ENCODE data around the gene TIGD1. TPM values are rescaled to one million over a fixed set of nuclear protein-coding genes. Genes with fewer than 3 reads are reported as not detected.

The TIGD1 gene
- polyA plus RNA-seq, 1 donor (not counting 4 experiments of a cell fraction or from before 2014, with no cell fraction given) = 2.3 TPM

DNA sequence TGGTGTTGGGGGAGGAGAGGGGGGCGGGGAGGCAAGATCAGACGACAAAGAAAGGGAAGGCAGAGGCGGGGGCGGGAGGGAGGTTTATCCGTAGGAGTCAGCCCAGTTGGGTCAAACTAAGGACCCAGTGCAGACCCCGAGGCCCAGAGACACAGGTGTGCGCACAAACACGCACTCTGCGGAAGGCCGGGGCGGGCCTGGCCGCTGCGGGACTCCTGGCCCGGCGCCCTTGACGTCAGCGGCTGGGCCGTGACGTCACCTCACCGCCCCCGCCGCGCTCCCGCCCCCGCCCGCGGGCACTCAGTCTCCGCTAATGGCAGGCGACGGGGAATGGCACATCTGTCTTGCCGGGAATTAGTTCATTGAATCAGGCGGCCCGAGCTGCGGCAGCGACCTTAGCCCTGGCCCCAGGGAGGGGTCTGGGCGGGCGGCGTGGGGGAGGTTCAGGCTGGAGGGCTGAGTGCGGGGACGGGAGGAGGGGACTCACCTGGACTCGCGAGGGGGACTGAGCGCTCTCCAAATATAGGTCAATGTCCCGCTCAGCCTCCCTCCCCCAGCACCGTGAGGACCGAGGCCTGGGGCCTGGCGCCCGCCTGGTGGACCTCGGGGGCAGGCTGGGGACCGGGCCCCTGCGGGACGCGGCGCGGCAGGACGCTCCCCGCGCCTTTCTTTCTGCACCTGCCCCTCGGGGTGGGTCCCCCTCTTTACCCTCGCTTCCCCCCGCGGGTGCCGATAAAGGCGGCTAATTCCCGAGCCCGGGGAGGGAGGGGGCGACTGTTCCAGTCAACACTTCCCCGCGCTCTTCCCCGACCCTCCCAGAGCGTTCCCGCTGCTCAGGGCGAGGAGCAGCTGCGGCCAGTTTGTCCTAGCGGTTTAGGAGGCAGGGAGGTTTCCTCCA is 47.2 kb downstream of the TIGD1 start:
- TF ChIP-seq, protein P1, sequence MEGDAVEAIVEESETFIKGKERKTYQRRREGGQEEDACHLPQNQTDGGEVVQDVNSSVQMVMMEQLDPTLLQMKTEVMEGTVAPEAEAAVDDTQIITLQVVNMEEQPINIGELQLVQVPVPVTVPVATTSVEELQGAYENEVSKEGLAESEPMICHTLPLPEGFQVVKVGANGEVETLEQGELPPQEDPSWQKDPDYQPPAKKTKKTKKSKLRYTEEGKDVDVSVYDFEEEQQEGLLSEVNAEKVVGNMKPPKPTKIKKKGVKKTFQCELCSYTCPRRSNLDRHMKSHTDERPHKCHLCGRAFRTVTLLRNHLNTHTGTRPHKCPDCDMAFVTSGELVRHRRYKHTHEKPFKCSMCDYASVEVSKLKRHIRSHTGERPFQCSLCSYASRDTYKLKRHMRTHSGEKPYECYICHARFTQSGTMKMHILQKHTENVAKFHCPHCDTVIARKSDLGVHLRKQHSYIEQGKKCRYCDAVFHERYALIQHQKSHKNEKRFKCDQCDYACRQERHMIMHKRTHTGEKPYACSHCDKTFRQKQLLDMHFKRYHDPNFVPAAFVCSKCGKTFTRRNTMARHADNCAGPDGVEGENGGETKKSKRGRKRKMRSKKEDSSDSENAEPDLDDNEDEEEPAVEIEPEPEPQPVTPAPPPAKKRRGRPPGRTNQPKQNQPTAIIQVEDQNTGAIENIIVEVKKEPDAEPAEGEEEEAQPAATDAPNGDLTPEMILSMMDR (optimal IDR thresholded peaks at IDR 0.05 in 1 of 3, IDR thresholded peaks at IDR 0.05 in 1 of 3, conservative IDR thresholded peaks at IDR 0.05 in 1 of 3; ENCODE audit: extremely low read depth in 1 of 3, insufficient read depth in 2 of 3, low read length in 3 of 3) = no peak
- peak; percentile 98 for TF ChIP-seq EZH2 (IDR thresholded peaks at IDR 0.05; ENCODE audit: low read length)
- FAIRE-seq = no peak
- H2AFZ ChIP-seq (ENCODE audit: control insufficient read depth, low read length) = no peak overlapping the region

DNA sequence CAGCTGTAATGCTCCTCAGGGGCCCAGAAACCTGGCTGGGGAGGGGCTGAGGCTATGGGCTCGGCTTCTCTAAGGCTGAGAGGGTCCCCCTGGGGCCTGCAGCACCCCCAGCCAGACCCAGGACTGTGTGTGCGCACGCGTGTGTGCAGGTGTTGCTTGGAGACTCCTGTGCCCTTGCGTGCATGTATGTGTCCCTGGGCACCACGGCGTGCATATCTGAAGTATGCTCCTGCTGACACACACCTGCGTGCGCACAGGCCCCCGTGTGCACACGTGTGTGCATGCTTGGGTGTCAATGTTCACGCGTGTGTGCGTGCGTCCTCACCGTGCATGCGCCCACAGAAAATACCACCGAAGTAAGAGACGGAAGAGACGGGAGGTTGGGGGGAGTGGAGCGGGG is 47.8 kb downstream of the TIGD1 start:
- dilution Hi-C loops (cut with MboI; ENCODE audit: extremely low pct_ligation_motif_present, low sequenced_read_pairs) = no loop called here
- no peak overlapping the region for H2AFZ ChIP-seq (ENCODE audit: control insufficient read depth, low read length)
- H3K9me1 ChIP-seq (ENCODE audit: control insufficient read depth, extremely low read depth, insufficient read depth, low read length) = no peaks in the 10 kb centered on the region
- no peak overlapping the region for H3K4me2 ChIP-seq (ENCODE audit: control insufficient read depth, extremely low read depth, insufficient read depth, low read depth, low read length)
- H3K79me2 ChIP-seq (ENCODE audit: control insufficient read depth, insufficient read depth, low read length) = no peaks in the 10 kb centered on the region
- H3K4me3 ChIP-seq (ENCODE audit: control insufficient read depth in 2 of 3, extremely low read depth in 1 of 3, insufficient read depth in 2 of 3, low read depth in 1 of 3, low read length in 3 of 3) = no peak overlapping the region
- no peaks in the 10 kb centered on the region for H3K4me1 ChIP-seq (ENCODE audit: control insufficient read depth, extremely low read depth, insufficient read depth, low read length)
- peaks cover 41% of the 10 kb centered on the region for H3K27me3 ChIP-seq (ENCODE audit: control insufficient read depth, extremely low read depth, insufficient read depth, low read length)
- no peak overlapping the region for H3K9ac ChIP-seq (ENCODE audit: control insufficient read depth, extremely low read depth, insufficient read depth, low read length)
- H3K9me3 ChIP-seq (ENCODE audit: control insufficient read depth, low read depth, low read length) = no peaks in the 10 kb centered on the region
- FAIRE-seq (no peak), DNase-seq (ENCODE audit: low read depth, low spot score) (no peak)
- H3K27ac ChIP-seq (ENCODE audit: control insufficient read depth, insufficient read depth, low read length) = no peak overlapping the region
- TF ChIP-seq EZH2 (IDR thresholded peaks at IDR 0.05; ENCODE audit: low read length) = peak; percentile 59
- TF ChIP-seq, protein P1 (optimal IDR thresholded peaks at IDR 0.05 in 1 of 3, IDR thresholded peaks at IDR 0.05 in 1 of 3, conservative IDR thresholded peaks at IDR 0.05 in 1 of 3; ENCODE audit: extremely low read depth in 1 of 3, insufficient read depth in 2 of 3, low read length in 3 of 3) = no peak
- H4K20me1 ChIP-seq (ENCODE audit: control insufficient read depth, extremely low read depth, insufficient read depth, low read length) = no peaks in the 10 kb centered on the region
- no peaks in the 10 kb centered on the region for H3K36me3 ChIP-seq (ENCODE audit: control insufficient read depth in 2 of 2, extremely low read depth in 1 of 2, insufficient read depth in 2 of 2, low read length in 2 of 2)

More for the DNA sequence above, 47.2 kb downstream of the TIGD1 start:
- dilution Hi-C loops (cut with MboI; ENCODE audit: extremely low pct_ligation_motif_present, low sequenced_read_pairs) = no loop called here
- no peak overlapping the region for H3K9ac ChIP-seq (ENCODE audit: control insufficient read depth, extremely low read depth, insufficient read depth, low read length)
- no peak overlapping the region for H3K4me3 ChIP-seq (ENCODE audit: control insufficient read depth in 2 of 3, extremely low read depth in 1 of 3, insufficient read depth in 2 of 3, low read depth in 1 of 3, low read length in 3 of 3)
- H3K79me2 ChIP-seq (ENCODE audit: control insufficient read depth, insufficient read depth, low read length) = no peaks in the 10 kb centered on the region
- no peak overlapping the region for H3K4me2 ChIP-seq (ENCODE audit: control insufficient read depth, extremely low read depth, insufficient read depth, low read depth, low read length)
- no peaks in the 10 kb centered on the region for H4K20me1 ChIP-seq (ENCODE audit: control insufficient read depth, extremely low read depth, insufficient read depth, low read length)
- H3K36me3 ChIP-seq (ENCODE audit: control insufficient read depth in 2 of 2, extremely low read depth in 1 of 2, insufficient read depth in 2 of 2, low read length in 2 of 2) = no peaks in the 10 kb centered on the region
- H3K27me3 ChIP-seq (ENCODE audit: control insufficient read depth, extremely low read depth, insufficient read depth, low read length) = peaks cover 46% of the 10 kb centered on the region
- H3K9me3 ChIP-seq (ENCODE audit: control insufficient read depth, low read depth, low read length) = no peaks in the 10 kb centered on the region
- no peak overlapping the region for H3K27ac ChIP-seq (ENCODE audit: control insufficient read depth, insufficient read depth, low read length)
- no peak for DNase-seq (ENCODE audit: low read depth, low spot score)
- no peaks in the 10 kb centered on the region for H3K9me1 ChIP-seq (ENCODE audit: control insufficient read depth, extremely low read depth, insufficient read depth, low read length)
- H3K4me1 ChIP-seq (ENCODE audit: control insufficient read depth, extremely low read depth, insufficient read depth, low read length) = no peaks in the 10 kb centered on the region

Data from keratinocyte (primary cell).